Vagina (tissue), 2 donors: ENCODE results near the gene MTUS2.

Experiments used
- CTCF ChIP-seq, 3 experiments: fragments of 450-650 bp in 2 of 3; fragments of 200-600 bp in 1 of 3; sonication (generic) in 1 of 3; IDR thresholded peaks; one replicate each; pipeline ENCODE4 v1.5.1; 2017 to 2019; ENCODE audit warnings: antibody characterized with exemption in 3 of 3, mild to moderate bottlenecking in 2 of 3, moderate library complexity in 2 of 3
- POLR2A ChIP-seq, 2 donors: fragments of 450-650 bp; IDR thresholded peaks; one replicate each; pipeline ENCODE4 v1.6.1; 2017; ENCODE audit warnings: antibody characterized with exemption in 2 of 2, mild to moderate bottlenecking in 2 of 2, moderate library complexity in 2 of 2

GRCh38 chr13:29100758-29101157 lies 280.6 kb downstream of the MTUS2 start:
- no peak for TF ChIP-seq CTCF (IDR thresholded peaks at IDR 0.05)
- no peak for TF ChIP-seq POLR2A (IDR thresholded peaks at IDR 0.05)
